ENCODE results near the gene MTURN.

MTURN gene

DNA sequence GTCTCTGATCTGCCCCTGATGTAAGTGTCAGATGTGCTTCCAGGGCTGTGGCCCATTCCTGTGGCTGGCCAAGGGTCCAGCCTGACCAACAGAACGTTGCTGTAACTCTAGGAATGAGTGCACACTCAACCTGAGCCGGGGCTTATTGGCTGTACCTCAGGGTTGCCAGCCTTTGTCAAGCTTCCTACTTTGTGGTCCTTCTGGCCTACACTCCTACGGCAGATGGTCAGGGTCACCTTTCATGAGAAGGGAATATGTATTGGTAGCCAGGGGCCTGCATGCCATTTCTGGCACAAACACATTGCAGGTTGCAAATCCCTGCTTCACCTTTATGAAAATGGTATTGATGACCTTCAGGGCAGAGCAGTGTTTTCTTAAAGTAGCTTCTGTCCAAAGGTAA lies 64.5 kb downstream of the MTURN start:
- no peak overlapping the region for H3K4me3 ChIP-seq (ENCODE audit: low read length)
- no peaks in the 10 kb centered on the region for H4K20me1 ChIP-seq (ENCODE audit: insufficient read depth, low read length)
- TF ChIP-seq, protein P1, sequence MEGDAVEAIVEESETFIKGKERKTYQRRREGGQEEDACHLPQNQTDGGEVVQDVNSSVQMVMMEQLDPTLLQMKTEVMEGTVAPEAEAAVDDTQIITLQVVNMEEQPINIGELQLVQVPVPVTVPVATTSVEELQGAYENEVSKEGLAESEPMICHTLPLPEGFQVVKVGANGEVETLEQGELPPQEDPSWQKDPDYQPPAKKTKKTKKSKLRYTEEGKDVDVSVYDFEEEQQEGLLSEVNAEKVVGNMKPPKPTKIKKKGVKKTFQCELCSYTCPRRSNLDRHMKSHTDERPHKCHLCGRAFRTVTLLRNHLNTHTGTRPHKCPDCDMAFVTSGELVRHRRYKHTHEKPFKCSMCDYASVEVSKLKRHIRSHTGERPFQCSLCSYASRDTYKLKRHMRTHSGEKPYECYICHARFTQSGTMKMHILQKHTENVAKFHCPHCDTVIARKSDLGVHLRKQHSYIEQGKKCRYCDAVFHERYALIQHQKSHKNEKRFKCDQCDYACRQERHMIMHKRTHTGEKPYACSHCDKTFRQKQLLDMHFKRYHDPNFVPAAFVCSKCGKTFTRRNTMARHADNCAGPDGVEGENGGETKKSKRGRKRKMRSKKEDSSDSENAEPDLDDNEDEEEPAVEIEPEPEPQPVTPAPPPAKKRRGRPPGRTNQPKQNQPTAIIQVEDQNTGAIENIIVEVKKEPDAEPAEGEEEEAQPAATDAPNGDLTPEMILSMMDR (IDR thresholded peaks at IDR 0.05; ENCODE audit: low read length): no peak
- TF ChIP-seq EZH2 (optimal IDR thresholded peaks at IDR 0.05; ENCODE audit: low read depth, low read length) (no peak), EZH2phosphoT487 (IDR thresholded peaks at IDR 0.05; ENCODE audit: low read length) (no peak)
- H3K4me1 ChIP-seq (ENCODE audit: low read length): peaks cover 3% of the 10 kb centered on the region
- H3K9me2 ChIP-seq (replicated peaks; ENCODE audit: insufficient read depth, low read length): no peaks in the 10 kb centered on the region
- no peaks in the 10 kb centered on the region for H3K36me3 ChIP-seq (replicated peaks; ENCODE audit: insufficient read depth, low read length)
- H3K9me3 ChIP-seq (replicated peaks; ENCODE audit: insufficient read depth, low read length): no peaks in the 10 kb centered on the region
- no peak overlapping the region for H3K27ac ChIP-seq (ENCODE audit: low read length)
- H3K4me2 ChIP-seq (ENCODE audit: low read depth, low read length): no peak overlapping the region
- no peaks in the 10 kb centered on the region for H3K27me3 ChIP-seq (replicated peaks; ENCODE audit: insufficient read depth, low read length)
- H2AFZ ChIP-seq (ENCODE audit: low read length): no peak overlapping the region
- no peaks in the 10 kb centered on the region for H3K79me2 ChIP-seq (ENCODE audit: low read length)
- H3K9ac ChIP-seq (ENCODE audit: low read length): no peak overlapping the region
- no peaks in the 10 kb centered on the region for H3F3A ChIP-seq (ENCODE audit: insufficient read depth, low read length)
- DNase-seq: no peak

DNA sequence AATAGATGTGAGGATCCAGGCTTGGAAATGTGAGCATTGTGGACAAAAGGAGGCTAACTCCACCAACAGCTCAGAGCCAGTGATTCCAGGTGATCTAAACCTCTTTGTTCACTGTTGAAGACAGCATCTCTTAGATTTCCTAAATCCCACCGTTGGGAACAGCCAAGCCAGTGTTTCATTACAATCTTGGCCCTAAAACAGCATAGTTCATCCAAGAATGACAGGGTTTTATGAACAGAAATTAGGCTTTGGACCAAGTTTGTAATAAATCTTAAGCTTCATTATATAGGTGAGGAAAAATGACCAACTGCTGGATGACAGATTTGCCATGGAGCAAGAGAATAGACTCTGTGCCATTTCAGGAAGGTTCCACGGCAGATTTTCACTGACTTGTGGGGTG lies 65.8 kb downstream of the MTURN start:
- H3K36me3 ChIP-seq (replicated peaks; ENCODE audit: insufficient read depth, low read length): no peaks in the 10 kb centered on the region
- H3K4me2 ChIP-seq (ENCODE audit: low read depth, low read length): no peak overlapping the region
- no peak overlapping the region for H3K4me3 ChIP-seq (ENCODE audit: low read length)
- no peaks in the 10 kb centered on the region for H3F3A ChIP-seq (ENCODE audit: insufficient read depth, low read length)
- TF ChIP-seq EZH2phosphoT487 (IDR thresholded peaks at IDR 0.05; ENCODE audit: low read length) (no peak), EZH2 (optimal IDR thresholded peaks at IDR 0.05; ENCODE audit: low read depth, low read length) (no peak)
- TF ChIP-seq, protein P1 (IDR thresholded peaks at IDR 0.05; ENCODE audit: low read length): no peak
- no peaks in the 10 kb centered on the region for H3K27me3 ChIP-seq (replicated peaks; ENCODE audit: insufficient read depth, low read length)
- no peaks in the 10 kb centered on the region for H4K20me1 ChIP-seq (ENCODE audit: insufficient read depth, low read length)
- H3K79me2 ChIP-seq (ENCODE audit: low read length): no peaks in the 10 kb centered on the region
- no peak overlapping the region for H3K9ac ChIP-seq (ENCODE audit: low read length)
- no peaks in the 10 kb centered on the region for H3K9me2 ChIP-seq (replicated peaks; ENCODE audit: insufficient read depth, low read length)
- no peak overlapping the region; the same call in 1 of the 2 replicates for H3K27ac ChIP-seq (ENCODE audit: low read length)
- no peak for DNase-seq
- H3K9me3 ChIP-seq (replicated peaks; ENCODE audit: insufficient read depth, low read length): no peaks in the 10 kb centered on the region
- H3K4me1 ChIP-seq (ENCODE audit: low read length): peaks cover 3% of the 10 kb centered on the region
- no peak overlapping the region for H2AFZ ChIP-seq (ENCODE audit: low read length)

DNA sequence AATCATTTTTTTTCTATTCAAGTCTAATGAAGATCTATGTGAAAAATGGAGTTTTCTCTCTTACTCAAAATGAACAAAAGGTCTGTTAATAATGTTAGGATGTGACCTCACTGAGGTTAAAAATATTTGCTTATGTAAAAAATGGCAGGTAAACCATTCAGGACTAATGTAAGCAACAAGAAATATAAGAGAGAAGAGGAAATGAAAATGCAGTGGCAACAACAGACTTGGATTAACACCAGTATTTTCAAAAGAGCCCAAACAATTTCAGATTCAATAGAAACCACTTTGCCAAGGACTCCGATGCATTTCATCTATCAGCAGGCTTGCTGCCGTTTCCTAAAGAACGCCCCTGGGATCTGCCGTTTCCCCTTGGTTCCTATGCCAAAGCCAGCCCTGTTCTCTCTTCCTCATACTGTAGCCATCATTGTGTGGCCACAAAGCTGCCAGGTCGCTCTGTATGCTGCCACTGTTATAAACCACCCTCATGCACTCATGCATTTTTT lies 66.4 kb downstream of the MTURN start:
- H3K4me3 ChIP-seq (ENCODE audit: low read length): no peak overlapping the region
- no peaks in the 10 kb centered on the region for H3K36me3 ChIP-seq (replicated peaks; ENCODE audit: insufficient read depth, low read length)
- TF ChIP-seq, protein P1 (IDR thresholded peaks at IDR 0.05; ENCODE audit: low read length): no peak
- TF ChIP-seq EZH2 (optimal IDR thresholded peaks at IDR 0.05; ENCODE audit: low read depth, low read length) (no peak), EZH2phosphoT487 (IDR thresholded peaks at IDR 0.05; ENCODE audit: low read length) (no peak)
- no peak for DNase-seq
- peaks cover 3% of the 10 kb centered on the region for H3K4me1 ChIP-seq (ENCODE audit: low read length)
- no peaks in the 10 kb centered on the region for H3K9me3 ChIP-seq (replicated peaks; ENCODE audit: insufficient read depth, low read length)
- H4K20me1 ChIP-seq (ENCODE audit: insufficient read depth, low read length): no peaks in the 10 kb centered on the region
- no peaks in the 10 kb centered on the region for H3K79me2 ChIP-seq (ENCODE audit: low read length)
- H2AFZ ChIP-seq (ENCODE audit: low read length): no peak overlapping the region
- peak overlapping the region; percentile 22; the same call in 1 of the 2 replicates for H3K4me2 ChIP-seq (ENCODE audit: low read depth, low read length)
- H3F3A ChIP-seq (ENCODE audit: insufficient read depth, low read length): no peaks in the 10 kb centered on the region
- H3K27me3 ChIP-seq (replicated peaks; ENCODE audit: insufficient read depth, low read length): no peaks in the 10 kb centered on the region
- peak overlapping the region; percentile 19; the same call in 1 of the 2 replicates for H3K27ac ChIP-seq (ENCODE audit: low read length)
- H3K9me2 ChIP-seq (replicated peaks; ENCODE audit: insufficient read depth, low read length): no peaks in the 10 kb centered on the region
- H3K9ac ChIP-seq (ENCODE audit: low read length): no peak overlapping the region

Data from MM.1S (cell line).